KBM-7 (cell line): Measurements from ENCODE around the gene FBXL12.
"Not testable (repeated sequence)": the region's sequence is repeated elsewhere in the genome, so short reads cannot be mapped to it uniquely, and the experiment has no call there.

Source experiments
- DNase-seq: peaks from one replicate; pipeline ENCODE4 v3.0.0-alpha.2; 2015
- in situ Hi-C: fragments of 300-500 bp; cut with MboI; formaldehyde crosslinking; loops from 2 replicates; pipeline ENCODE4 v1.14.3; 2020; ENCODE audit warnings: low sequenced_read_pairs, low pct_unique_long_range_greater_than_20kb, mixed read lengths

Gene FBXL12

GRCh38 chr19:9842834-9843625 lies 24.2 kb upstream of the FBXL12 start:
- DNase-seq = no peak
- in situ Hi-C loops = no loop called here

- DNase-seq = no peak
- in situ Hi-C loops = no loop called here
Observed at GRCh38 chr19:9839415-9839814, 20.5 kb upstream of the FBXL12 start.

GRCh38 chr19:9838324-9838723 lies 19.4 kb upstream of the FBXL12 start:
- no peak for DNase-seq
- in situ Hi-C loops = no loop called here

- DNase-seq = no peak
- in situ Hi-C loops = no loop called here
Observed at GRCh38 chr19:9836021-9836420, 17.1 kb upstream of the FBXL12 start.

- in situ Hi-C loops = no loop called here
- no peak for DNase-seq
Observed at GRCh38 chr19:9835507-9835949, 16.6 kb upstream of the FBXL12 start.

GRCh38 chr19:9834726-9835506 lies 16.0 kb upstream of the FBXL12 start, which contains the start of gene PIN1:
TSS of gene PIN1 (plus strand) at chr19:9835318. CDS start at chr19:9835345, 27 bp downstream.
- in situ Hi-C loops = no loop called here
- DNase-seq = peak; percentile 99

- in situ Hi-C loops = no loop called here
- DNase-seq = no peak
Observed at GRCh38 chr19:9834307-9834725, 15.4 kb upstream of the FBXL12 start.

GRCh38 chr19:9828551-9829063 lies 9.7 kb upstream of the FBXL12 start:
- DNase-seq = peak; percentile 24
- in situ Hi-C loops = no loop called here

- in situ Hi-C loops = no loop called here
- peak; percentile 94 for DNase-seq
Observed at GRCh38 chr19:9827289-9828238, 8.7 kb upstream of the FBXL12 start, which contains the start of gene UBL5. TSS of gene UBL5 (plus strand) at chr19:9827918. CDS start at chr19:9828338, 420 bp downstream.

- no peak for DNase-seq
- in situ Hi-C loops = no loop called here
Observed at GRCh38 chr19:9823816-9824215, 4.9 kb upstream of the FBXL12 start.

- DNase-seq, in situ Hi-C loops: not testable (repeated sequence)
Observed at GRCh38 chr19:9820034-9820433, 1.2 kb upstream of the FBXL12 start.

- no peak for DNase-seq
- in situ Hi-C loops = no loop called here
Observed at GRCh38 chr19:9819596-9819909, 674 bp upstream of the FBXL12 start.

GRCh38 chr19:9818175-9818733 lies 625 bp downstream of the FBXL12 start:
- no peak for DNase-seq
- in situ Hi-C loops = no loop called here

- in situ Hi-C loops = no loop called here
- DNase-seq = no peak
Observed at GRCh38 chr19:9811139-9811538, 7.7 kb downstream of the FBXL12 start.

GRCh38 chr19:9808855-9809824 lies 9.7 kb downstream of the FBXL12 start:
- DNase-seq = no peak
- in situ Hi-C loops = no loop called here

GRCh38 chr19:9806803-9807202 lies 12.1 kb downstream of the FBXL12 start:
- in situ Hi-C loops = no loop called here
- DNase-seq = no peak

GRCh38 chr19:9801976-9802375 lies 16.9 kb downstream of the FBXL12 start:
- in situ Hi-C loops = no loop called here
- no peak for DNase-seq

GRCh38 chr19:9799162-9799561 lies 19.7 kb downstream of the FBXL12 start:
- no peak for DNase-seq
- in situ Hi-C loops = no loop called here
